HG03342 (cell line): ENCODE measurements around the gene IL1RAP.
A peak's percentile ranks its signal among the peaks of the same experiment; 100 is the strongest.

Source experiments
- ATAC-seq: cut with Tn5 transposase; IDR thresholded peaks from one replicate; pipeline ENCODE4 v1.9.1; 2021; ENCODE audit warnings: mild to moderate bottlenecking, moderate library complexity; ENCODE audit not compliant: unreplicated experiment

Gene IL1RAP

DNA sequence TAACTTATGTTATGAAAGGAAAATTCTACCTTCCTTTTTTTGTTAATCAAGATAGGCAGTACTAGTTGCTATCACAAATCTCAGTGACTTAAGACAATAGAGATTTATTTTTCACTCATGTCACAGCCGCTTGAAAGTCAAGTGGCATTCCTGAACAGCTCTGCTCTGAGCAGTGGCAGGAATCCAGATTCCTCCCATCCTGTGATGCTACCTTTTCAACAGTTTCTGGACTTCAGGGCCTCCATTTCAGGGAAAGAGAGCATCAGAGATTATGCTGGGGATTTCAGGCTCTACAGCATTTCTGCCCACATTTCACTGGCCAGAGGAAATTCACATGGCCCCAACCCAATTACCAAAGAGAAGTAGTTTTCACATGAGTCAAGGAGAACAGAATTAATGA is 83.4 kb downstream of the IL1RAP start:
- no peak for ATAC-seq

DNA sequence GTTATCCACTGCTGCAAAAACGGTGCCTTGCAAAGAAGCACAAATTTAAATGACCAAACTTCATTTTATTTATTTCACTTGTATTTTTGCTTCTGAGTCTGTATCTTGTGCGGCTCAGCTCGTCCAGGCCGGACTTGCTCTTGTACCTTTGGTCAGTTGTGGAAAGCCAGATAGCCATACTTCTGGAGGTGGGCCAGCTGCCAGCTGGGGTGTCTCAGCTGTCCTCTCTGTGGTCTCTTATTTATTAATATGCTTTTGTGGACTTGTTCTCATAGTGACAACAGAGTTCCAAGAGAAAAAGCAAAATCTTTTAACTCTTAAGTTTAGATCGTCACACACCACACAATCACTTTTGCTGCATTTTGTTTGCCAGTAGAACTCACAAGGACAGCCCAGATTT is 87.7 kb downstream of the IL1RAP start:
- no peak for ATAC-seq

DNA sequence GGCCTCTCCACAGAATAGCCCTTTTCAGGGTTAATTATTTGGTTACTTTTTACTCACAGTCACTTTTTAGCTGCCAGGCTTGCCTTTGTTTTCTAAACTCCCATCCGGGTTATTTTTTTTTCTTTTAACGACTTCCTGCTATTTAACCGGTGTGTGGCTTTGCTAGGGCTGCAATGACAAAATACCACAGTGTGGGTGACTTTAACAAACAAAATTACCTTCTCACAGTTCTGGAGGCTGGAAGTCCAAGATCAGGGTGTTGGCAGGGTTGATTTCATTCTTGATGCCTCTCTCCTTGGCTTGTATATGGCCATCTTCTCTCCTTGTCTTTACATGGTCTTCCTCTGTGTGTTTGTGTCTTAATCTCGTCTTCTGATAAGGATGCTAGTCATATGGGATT is 91.5 kb downstream of the IL1RAP start:
- ATAC-seq, result no peak

DNA sequence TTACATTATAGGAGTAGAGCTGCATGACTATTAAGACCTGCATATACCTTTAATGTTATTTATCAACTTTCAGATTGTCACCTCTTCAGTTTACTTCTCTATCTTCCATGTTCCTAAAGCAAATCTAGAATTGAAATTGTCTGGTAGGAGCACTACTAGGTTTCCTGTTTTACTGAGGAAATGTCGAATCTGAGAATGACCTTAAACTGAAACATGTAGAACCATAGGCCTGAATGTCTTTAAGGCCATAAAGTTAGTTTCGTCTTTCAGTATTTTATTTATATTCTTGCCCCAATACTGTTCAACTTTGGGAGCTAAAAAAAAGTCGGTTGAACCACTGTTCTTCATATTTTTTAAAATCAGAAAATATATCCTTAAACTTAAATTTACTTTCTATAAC is 92.7 kb downstream of the IL1RAP start:
- no peak for ATAC-seq

DNA sequence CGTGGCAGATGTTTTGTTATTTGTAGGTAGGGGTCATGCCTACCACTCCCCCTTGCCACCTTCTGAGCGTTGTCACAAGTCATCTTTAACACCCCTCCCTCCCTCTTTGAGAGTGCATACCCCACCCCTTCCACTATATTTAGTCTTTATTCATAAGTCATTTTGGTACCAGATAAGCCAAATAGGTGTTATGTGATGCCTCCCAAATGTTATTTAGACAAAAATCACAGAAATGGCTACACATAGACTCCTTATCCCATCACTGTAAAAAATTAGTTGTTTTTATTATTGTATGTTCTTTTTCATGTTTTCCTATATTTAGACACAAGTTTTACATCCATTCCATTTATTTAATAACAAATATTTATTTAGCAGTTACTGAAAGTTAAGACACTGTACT is 93.1 kb downstream of the IL1RAP start:
- ATAC-seq, result no peak

DNA sequence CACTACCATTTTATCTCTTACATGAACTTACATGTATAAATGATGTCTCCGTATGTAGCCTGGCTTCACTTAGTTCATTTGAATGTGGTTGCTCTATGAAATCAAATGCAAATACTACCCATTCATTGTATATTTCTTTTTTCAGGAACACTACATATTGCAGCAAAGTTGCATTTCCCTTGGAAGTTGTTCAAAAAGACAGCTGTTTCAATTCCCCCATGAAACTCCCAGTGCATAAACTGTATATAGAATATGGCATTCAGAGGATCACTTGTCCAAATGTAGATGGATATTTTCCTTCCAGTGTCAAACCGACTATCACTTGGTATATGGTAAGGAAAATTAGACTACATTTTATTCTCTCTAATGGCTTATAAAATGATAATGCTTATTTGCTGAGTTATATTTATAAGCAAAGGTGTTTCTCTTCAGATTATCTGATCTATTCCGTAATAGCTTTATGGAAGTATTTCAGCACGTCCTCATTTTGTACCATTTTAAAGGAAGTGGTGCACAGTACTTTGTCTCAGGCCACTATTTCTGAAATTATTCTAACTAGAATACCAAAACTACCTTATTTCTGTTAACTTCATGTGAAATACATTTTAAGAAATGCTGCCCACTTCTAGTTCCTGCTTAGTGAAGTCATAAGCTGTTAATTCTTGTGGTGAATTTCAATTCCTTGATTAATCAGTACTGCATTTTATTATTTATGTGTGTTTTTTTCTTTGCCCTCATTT is 95.1 kb downstream of the IL1RAP start:
- no peak for ATAC-seq

DNA sequence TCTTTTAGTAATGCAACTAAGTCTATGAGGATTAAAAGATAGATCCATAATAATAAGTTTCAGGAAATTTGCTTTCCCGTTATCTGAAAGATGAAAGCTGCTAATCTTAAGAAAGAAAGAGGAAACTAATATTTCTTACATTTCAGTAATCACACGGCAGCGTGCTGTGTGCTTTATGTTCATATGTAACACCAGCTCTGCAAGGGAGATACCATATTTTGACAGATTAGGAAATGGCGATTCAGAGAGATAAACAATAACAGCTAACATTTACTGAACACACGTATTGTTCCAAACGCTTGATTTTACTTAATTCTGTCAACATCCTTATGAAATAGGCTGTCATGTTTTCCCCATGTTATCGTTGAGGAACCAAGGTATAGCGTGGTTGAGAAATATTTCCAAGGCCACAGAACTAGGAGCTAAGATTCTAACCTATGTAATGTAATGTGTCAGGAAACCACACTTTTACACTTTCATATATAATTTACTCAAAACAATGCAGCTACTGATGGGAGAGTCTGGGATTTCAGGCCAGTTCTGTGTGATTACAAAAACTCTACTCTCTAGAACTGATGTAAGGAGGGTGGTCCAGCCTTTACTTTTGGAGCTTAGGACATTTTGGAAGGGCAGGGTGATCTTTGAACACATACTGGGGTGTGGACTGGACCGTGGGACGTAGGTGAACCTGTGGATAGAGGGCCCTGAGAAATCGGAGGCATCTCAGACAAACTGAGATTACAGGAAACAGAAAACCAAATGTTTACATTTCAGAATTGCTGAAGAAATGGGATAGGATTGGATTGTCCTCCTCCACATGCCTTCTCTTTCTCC is 100.6 kb downstream of the IL1RAP start:
- ATAC-seq, result no peak

DNA sequence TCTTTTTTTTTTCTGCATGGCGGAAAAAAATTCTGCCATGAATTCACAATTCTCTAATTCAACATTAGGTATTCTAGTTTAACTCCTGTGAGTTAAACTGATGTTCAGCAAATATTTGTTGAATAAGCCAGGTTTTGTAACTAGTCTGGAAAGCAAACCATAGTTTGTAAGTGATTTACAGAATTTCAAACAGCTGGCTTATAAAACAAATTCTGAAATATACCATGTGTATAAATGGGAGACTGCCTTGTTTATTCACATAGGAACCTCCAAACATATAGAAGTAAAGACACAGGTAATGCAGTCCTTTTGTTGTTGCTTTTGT is 101.1 kb downstream of the IL1RAP start:
- ATAC-seq, result no peak

DNA sequence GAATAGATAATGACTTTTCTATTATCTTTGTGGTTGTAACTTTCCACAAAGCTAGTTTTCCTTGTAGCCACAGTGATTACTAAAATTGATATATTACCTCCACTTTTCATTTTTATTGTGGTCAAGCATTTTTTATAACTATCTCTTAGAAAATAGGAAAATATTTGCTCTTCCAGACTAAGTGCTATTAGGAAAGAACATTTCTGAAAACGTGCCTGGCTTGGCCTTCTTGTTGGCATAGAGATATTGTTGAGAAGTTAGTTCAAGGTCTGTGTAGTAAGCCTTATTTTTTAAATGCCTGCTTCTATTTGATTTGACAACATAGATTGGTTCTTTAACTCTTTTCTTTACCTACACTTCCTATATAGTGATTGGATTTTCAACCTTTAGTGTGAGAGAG is 101.7 kb downstream of the IL1RAP start:
- ATAC-seq, result no peak

DNA sequence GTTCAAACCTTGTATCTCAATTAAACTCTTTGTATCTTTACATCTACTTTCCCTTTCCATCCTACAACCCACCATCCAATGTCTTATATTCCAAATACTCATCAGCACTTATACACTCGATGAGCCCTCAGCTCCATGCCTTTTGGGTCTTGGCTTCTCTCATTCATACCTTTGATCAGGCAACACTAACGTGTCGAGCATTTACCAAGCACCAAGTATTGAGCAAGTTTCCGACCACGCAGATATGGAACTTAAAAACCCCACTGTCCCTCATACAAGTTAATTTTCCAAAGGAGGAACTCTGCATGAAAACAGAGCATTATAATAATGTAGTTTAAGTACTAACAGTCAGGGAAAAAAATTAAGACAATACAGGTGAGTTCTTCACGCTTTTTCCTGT is 102.8 kb downstream of the IL1RAP start:
- ATAC-seq, result no peak

DNA sequence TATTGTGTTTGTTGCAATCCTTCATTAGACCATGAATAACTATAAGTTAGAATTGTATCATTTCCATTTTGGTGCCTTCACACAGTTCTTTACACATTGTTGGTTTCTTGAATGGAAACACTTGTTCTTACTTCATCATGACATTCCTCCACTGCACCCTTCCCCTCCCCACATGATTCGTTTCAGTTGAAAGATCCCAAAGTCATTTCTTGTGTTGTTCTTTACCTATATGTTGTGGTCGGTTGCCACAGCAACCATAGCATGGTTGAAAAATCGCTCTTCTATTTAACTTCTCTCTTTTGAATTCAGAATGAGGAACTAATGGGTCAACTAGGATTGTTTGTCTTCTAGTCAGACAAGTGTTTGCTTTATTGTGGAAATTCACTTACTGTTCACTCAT is 103.3 kb downstream of the IL1RAP start:
- ATAC-seq, result peak; percentile 95

DNA sequence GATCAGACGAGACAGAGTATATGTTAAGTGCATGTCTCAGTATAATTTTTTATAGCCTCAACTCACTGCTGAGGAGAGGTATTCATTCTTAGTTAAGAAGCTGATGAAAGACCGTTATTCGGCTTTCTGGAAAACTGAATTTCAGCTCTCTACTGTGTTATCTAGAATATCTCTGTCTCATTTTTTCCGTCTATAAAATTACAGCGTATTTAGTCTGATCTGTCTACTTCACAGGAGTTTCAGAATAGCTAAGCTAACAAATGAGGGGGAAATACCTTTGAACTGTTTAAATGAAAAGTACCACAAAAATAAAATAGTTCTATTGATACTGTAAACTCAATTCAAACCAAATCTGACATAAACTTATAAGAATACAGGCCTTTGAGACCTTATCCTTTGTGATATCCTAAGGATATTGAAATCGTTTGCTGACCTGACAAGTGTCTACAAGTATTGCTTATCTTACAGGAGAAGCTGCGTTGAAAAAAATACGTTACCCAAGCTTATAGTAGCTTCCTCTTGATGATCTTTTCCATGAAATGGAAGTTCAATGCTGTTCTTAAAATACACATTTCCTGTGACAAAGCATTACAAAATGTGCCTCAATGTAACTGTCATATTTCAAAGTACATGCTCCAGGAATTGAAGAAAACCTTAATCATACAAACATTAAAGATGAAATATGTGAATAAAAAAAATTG is 104.6 kb downstream of the IL1RAP start:
- peak; percentile 37 for ATAC-seq

DNA sequence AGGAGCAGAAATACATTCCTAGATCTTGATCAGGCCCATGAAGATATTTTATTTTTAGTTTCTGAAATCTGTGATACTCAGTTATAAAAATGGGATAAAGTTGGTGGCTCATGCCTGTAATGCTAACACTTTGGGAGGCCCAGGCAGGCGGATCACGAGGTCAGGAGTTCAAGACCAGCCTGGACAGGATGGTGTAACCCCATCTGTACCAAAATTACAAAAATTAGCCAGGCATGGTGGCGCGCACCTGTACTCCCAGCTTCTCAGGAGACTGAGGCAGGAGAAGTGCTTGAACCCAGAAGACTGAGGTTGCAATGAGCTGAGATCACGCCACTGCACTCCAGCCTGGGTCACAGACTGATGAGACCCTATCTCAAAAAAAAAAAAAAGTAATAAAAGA is 105.5 kb downstream of the IL1RAP start:
- no peak for ATAC-seq

DNA sequence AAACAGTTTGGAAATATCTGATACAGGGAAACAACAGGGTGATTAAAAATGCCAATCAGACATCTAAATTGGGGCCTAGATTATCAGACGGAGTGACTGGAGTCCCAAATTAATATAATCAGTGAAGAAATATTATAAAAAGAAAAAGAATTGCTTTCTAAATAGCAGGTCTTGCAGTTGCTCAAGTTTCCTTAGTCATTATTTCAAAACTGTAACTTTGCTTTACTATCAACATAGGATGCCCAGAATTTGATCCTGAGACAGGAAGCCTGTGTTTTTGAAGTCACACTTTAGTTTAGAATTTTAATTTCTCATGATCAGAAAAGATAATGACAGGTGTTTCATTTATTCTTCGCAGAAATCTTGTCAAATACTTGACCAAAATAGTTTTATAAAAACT is 105.9 kb downstream of the IL1RAP start:
- ATAC-seq, result no peak

DNA sequence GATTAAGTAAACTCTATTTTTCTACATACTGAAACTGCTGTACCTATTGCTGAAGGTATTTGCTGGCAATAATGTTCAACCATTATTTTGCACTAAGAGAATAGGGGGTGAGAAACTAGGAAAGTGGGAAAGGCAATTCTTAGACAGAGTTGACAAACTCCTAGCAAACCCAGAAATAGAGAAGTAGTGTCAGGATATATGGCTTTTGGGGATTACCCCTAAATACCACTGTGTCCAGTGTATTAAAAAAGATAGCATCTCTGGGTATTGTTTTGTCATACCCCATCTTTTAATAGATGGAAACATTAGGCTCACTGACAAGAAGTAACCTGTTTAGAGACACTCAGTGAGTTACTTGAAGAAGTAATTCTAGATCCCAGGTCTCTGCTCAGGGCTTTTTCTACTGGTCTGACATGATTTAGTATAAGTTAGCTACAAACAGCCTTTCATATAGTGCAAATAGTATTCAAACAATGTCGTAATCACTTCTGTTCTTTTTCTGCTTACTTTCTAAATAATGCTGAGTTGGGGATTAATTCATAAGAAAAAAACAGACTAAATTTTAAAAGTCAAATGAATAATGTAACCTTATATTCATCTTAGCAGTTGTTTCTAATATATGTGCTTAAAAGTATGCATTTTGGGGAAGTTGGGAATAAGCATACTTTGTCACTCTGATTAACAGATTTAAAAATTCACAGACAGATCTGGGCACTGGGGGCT is 107.2 kb downstream of the IL1RAP start:
- ATAC-seq, result no peak

DNA sequence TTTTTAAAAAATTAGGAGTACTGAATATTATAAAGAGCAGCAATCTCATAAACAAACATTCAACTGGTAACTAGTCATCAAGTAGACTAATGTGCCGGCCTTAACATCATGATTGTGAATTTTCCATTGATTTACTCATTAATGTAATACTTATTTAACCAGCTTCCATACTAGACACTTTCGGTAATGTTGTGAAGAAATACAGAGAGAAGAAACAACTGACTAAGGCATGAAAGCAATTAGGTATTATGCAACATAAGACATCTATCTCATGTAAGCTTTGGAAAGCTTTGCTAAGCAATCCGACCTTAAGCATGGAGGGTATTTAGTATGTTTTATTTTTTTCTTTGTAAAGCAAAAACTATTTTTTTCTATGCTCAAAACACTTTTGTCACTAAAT is 108.0 kb downstream of the IL1RAP start:
- ATAC-seq, result no peak

DNA sequence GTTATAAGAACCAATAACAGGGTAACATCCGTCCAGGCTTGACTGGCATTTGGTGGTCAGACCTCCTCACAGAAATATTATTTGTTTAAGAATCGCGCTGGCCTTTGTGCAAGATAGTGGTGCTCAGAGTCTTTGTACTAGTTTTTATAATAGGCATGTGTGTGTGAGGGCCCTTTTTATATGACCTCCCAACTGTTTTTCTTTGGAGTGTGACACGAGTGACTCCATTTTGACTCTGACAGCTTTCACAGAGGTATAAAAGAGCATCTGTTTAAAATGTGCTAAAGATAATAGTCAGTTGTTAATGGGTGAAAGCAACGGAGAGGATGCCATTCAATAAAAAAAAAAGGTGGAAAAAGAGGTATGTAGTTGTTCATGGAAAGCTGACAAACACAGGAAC is 110.4 kb downstream of the IL1RAP start:
- ATAC-seq, result no peak

DNA sequence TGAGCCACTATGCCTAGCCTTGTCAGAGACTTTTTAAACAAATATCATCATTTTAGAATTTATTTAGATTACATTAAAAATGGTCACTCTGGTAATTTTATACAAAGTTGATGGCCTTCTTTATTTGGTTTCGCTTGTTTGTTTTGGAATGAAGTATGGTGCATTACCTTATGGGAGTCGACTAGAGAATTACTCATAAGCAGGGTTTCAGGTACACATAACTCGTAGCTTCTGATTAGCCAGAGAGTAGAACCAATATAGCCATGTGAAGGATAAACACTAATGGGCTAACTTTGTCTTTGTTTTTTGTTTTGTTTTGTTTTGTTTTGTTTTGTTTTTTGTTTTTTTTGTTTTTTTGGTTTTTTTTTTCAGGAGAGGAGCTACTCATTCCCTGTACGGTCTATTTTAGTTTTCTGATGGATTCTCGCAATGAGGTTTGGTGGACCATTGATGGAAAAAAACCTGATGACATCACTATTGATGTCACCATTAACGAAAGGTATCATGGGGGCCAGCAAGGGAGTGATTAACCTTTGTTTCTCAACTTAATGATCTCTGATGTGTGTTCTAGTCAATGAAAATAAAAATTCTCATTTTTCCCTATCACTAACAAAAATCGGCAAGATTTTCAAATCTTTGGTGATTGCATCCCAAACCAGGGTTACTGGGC is 113.2 kb downstream of the IL1RAP start:
- ATAC-seq, result no peak

DNA sequence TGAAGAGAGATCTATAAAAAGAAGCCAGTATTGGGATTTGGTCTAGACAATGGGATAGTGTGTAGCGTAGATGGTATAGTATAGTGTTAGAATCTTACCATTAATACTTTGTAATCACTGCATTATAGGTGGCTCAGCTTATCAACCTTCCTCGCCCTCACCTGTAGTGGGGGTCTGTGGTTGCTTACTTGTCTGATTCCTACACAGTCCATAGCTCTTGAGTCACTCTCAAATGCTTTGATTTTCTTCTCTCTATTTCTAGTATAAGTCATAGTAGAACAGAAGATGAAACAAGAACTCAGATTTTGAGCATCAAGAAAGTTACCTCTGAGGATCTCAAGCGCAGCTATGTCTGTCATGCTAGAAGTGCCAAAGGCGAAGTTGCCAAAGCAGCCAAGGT is 115.2 kb downstream of the IL1RAP start:
- ATAC-seq, result no peak

DNA sequence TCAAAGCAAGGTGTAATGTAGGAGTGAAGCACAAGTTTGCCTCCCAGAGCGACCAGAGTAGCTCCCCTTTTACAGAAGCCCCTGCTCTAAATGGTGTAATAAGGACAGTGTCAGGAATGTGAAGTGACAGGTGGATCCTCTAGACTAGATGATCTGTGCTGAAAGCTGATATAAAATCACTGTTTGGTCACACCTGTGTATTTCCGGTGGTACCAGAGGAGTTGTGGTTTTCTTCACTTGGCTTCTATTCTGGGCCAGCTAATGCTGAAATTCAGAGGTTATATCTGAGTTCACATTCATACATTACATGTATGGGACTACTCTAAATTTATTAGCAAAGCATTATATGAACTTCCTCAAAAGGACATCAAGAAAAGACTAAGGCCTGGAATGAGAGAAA is 117.4 kb downstream of the IL1RAP start:
- ATAC-seq, result no peak

DNA sequence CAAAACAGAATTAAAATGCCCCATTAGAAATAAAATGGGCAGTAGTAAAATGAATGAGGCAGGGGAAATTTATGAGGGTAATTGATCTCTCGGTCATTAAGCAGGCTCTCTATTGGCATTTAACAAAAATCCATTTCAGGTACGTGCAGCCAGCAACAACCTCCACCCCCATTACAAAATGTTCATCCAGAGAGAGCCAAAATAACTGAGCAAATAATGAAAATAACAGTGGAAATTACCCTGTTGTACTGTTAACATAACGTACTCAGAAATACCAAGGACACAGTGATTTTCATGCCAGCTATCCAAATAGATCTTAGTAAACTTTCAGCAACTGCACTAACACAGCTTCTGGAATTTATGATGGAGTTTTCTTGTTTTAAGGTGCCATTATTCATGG is 127.7 kb downstream of the IL1RAP start:
- no peak for ATAC-seq
